Peyer's patch (tissue), 4 donors: ENCODE measurements around the gene PANX1.
"Not testable (repeated sequence)": the region's sequence is repeated elsewhere in the genome, so short reads cannot be mapped to it uniquely, and the experiment has no call there.

Source experiments
- CTCF ChIP-seq, 6 experiments: fragments of 450-650 bp in 4 of 6; fragments of 200-600 bp in 2 of 6; sonication (generic) in 1 of 6; IDR thresholded peaks; one replicate each; pipeline ENCODE4 v1.5.1; 2017 to 2019; ENCODE audit warnings: antibody characterized with exemption in 6 of 6, mild to moderate bottlenecking in 3 of 6, moderate library complexity in 1 of 6
- POLR2A ChIP-seq, 2 donors: fragments of 450-650 bp; IDR thresholded peaks; one replicate each; pipeline ENCODE4 v1.5.1; 2017; ENCODE audit warnings: antibody characterized with exemption in 2 of 2, mild to moderate bottlenecking in 2 of 2, moderate library complexity in 2 of 2

- not testable (repeated sequence) for TF ChIP-seq POLR2A, CTCF (IDR thresholded peaks at IDR 0.05)
Measured at GRCh38 chr11:94119676-94120075, 9.0 kb upstream of the PANX1 start.
